Heart left ventricle (tissue), 16 donors: ENCODE results near the gene SORBS1. TPM values are rescaled to one million over a fixed set of nuclear protein-coding genes. Genes with fewer than 3 reads are reported as not detected.

Experiments used
- ATAC-seq, 4 donors: fragments of 200-7000 bp; cut with Tn5 transposase; one replicate each; pipeline ENCODE4 v1.9.1; 2020 to 2022; ENCODE audit warnings: moderate library complexity in 4 of 4, mild to moderate bottlenecking in 3 of 4, moderate number of reproducible peaks in 1 of 4
- DNase-seq, 5 donors: peaks; one replicate each; pipeline ENCODE4 v3.0.0-alpha.2; 2020
- H3K27ac ChIP-seq, 12 donors: fragments of 200-600 bp; sonication (generic) in 4 of 12; one replicate each; pipeline versions ENCODE4 v1.5.0 to v1.8.0; 2016 to 2022; ENCODE audit warnings: mild to moderate bottlenecking in 2 of 12
- H3K27me3 ChIP-seq, 9 donors: fragments of 200-600 bp; sonication (generic) in 2 of 9; one replicate each; pipeline versions ENCODE4 v1.5.1 to v1.8.0; 2016 to 2022; ENCODE audit warnings: mild to moderate bottlenecking in 3 of 9
- H3K36me3 ChIP-seq, 9 donors: fragments of 200-600 bp; sonication (generic) in 2 of 9; one replicate each; pipeline versions ENCODE4 v1.5.0 to v1.8.0; 2018 to 2022; ENCODE audit warnings: mild to moderate bottlenecking in 2 of 9
- H3K4me1 ChIP-seq, 12 donors: fragments of 200-600 bp; sonication (generic) in 4 of 12; one replicate each; pipeline versions ENCODE4 v1.5.0 to v1.8.0; 2016 to 2022; ENCODE audit warnings: mild to moderate bottlenecking in 3 of 12
- H3K4me3 ChIP-seq, 12 donors: fragments of 200-600 bp; sonication (generic) in 4 of 12; one replicate each; pipeline versions ENCODE4 v1.5.0 to v1.8.0; 2017 to 2022; ENCODE audit warnings: mild to moderate bottlenecking in 9 of 12, moderate library complexity in 4 of 12
- H3K9me3 ChIP-seq, 12 donors: fragments of 200-600 bp; sonication (generic) in 4 of 12; one replicate each; pipeline versions ENCODE4 v1.5.0 to v1.8.0; 2016 to 2022; ENCODE audit warnings: mild to moderate bottlenecking in 1 of 12
- POLR2A ChIP-seq, 2 donors: fragments of 450-650 bp; IDR thresholded peaks; one replicate each; pipeline ENCODE4 v1.6.1; 2017; ENCODE audit warnings: antibody characterized with exemption in 2 of 2, mild to moderate bottlenecking in 2 of 2, moderate library complexity in 2 of 2
- WGBS, 4 donors: extraction: QIAGEN DNeasy Blood & Tissue Kit in 2 of 4; methylation state at CpG; one replicate each; pipeline versions ENCODE4 v1.1.5 to v1.1.7; 2013 to 2018; 5-methylcytosine and 5-hydroxymethylcytosine counted together
- intact Hi-C, 10 donors: fragments of 100-400 bp; cut with DNase I; formaldehyde crosslinking; loops; one replicate each; pipeline versions ENCODE4 v1.11.1 to v1.14.2; 2022
- polyA plus RNA-seq, 2 donors: library from polyadenylated mRNA; stranded (reverse); fragments of 200-250 nt; gene quantifications; one replicate each; pipeline ENCODE4 v1.2.3, GENCODE V29; 2013
- total RNA-seq, 9 donors: library from RNA; depleted of rRNA in 2 of 9; stranded (reverse); fragments of >200 nt in 2 of 9; fragmentation: NEBNext Ultra II Directional in 3 of 9; extraction: Animal tissue kit (Norgen Biotek cat#: 25700) in 3 of 9; gene quantifications; one replicate each; pipeline versions ENCODE4 v1.1.0 to v1.2.4, GENCODE V29; 2016 to 2023
- TF ChIP-seq, protein P1 (sequence below), 12 donors: fragments of 200-600 bp; sonication (generic) in 4 of 12; IDR thresholded peaks; one replicate each; pipeline versions ENCODE4 v1.5.0 to v1.8.0; 2018 to 2022; ENCODE audit warnings: antibody characterized with exemption in 12 of 12, mild to moderate bottlenecking in 5 of 12
- donor health status: ischemic (EF 13 %, LVEDD 7.1; RV severe dilation, severe dysfunction).
- donor health status: healthy with polysubstance abuse.
- donor health status: DM: no; HTN: yes; CAD: no.
- donor health status: DM: no; HTN: no; CAD: no.
- donor health status: ischemic (EF 25% LVEDD 6.9; RV normal size, moderate dysfunction).
- donor health status: ischemic (EF 25% LVEDD 5.7; RV mildly dilated, moderate dysfunction).
- donor health status: healthy.
- donor health status: DM: yes; HTN: yes; CAD: no.
- donor health status: ischemic (EF 35%, LVEDD 5.7; RV mildly dilated, moderate dysfunction).
- donor health status: nonischemic (EF 11% LVEDD 7.7; RV severe dilation, severe dysfunction).
- donor health status: DM: yes; HTN: yes; CAD: no.
- donor health status: PGD.
- donor health status: ischemic (EF 29% LVEDD 5.4; RV normal size, mild dysfunction).
- donor health status: nonischemic (EF 23%, LVEDD 6.1; RV moderate dilation, normal function).

SORBS1 gene
- total and polyA plus RNA-seq, 11 donors = 355 to 1,440 (median 886) TPM

DNA sequence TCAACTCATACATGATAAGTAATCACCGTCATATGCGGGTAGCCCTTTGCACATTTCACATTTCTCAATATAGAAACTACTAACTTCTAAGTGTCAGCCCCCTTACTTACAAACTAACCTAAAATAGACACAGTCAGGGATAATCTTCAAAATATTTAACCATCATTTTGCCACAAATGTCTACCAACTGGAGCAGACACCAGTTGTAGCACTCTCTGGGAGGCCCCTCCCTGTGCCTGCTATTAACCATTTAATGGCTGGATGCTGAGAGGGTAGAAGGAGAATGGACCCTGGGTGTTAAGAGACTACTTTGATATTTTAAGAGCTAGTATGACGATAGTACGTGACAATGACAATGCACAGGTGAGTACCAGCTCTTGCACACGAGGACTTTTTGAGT, 116.4 kb downstream of the SORBS1 start:
- no peaks in the 10 kb centered on the region for H3K9me3 ChIP-seq
- no peak overlapping the region for H3K4me3 ChIP-seq
- WGBS, 4 donors = 36 to 52% (median 44%) methylated on average over 5 of the region's 5 CpGs
- no peaks in the 10 kb centered on the region for H3K27me3 ChIP-seq
- peaks cover 0 to 1% (median 0%) of the 10 kb centered on the region in 9 donors for H3K36me3 ChIP-seq
- no peak for DNase-seq
- peak overlapping the region; percentile 70 to 94 (median 86) for H3K27ac ChIP-seq
- peak; percentile 4 to 43 (median 22) for ATAC-seq
- peaks cover 3 to 97% (median 70%) of the 10 kb centered on the region in 12 donors for H3K4me1 ChIP-seq
- intact Hi-C loops = loop anchor here in 2 of 10 donors (5.0 kb wide), 2 partner anchors 113 to 118 kb away; partner anchors contain the start of gene SORBS1 (in 1 of the 2)
- TF ChIP-seq, protein P1, sequence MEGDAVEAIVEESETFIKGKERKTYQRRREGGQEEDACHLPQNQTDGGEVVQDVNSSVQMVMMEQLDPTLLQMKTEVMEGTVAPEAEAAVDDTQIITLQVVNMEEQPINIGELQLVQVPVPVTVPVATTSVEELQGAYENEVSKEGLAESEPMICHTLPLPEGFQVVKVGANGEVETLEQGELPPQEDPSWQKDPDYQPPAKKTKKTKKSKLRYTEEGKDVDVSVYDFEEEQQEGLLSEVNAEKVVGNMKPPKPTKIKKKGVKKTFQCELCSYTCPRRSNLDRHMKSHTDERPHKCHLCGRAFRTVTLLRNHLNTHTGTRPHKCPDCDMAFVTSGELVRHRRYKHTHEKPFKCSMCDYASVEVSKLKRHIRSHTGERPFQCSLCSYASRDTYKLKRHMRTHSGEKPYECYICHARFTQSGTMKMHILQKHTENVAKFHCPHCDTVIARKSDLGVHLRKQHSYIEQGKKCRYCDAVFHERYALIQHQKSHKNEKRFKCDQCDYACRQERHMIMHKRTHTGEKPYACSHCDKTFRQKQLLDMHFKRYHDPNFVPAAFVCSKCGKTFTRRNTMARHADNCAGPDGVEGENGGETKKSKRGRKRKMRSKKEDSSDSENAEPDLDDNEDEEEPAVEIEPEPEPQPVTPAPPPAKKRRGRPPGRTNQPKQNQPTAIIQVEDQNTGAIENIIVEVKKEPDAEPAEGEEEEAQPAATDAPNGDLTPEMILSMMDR (IDR thresholded peaks at IDR 0.05) = no peak
- no peak for TF ChIP-seq POLR2A (IDR thresholded peaks at IDR 0.05)

DNA sequence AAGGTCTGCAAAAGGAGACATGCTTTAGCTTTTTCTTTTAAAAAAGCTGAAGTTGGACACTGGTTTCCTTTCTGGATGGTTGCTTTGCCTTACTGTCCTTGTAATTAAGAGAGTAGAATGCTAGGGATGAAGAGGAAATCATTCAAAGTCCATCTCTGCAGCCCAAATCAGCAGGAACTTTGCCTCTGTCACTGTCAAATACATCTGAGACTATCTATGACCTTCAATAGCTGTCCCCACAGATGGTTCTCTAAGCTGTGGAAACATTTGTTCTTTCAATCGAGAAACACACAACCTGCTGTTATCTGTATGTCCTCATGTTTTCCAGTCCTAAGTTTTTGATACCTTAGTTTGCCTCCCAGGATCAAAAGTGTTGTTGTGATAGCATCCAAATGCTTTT, 117.5 kb downstream of the SORBS1 start:
- Histone ChIP-seq H3K9me3 (no peaks in the 10 kb centered on the region), H3K36me3 (peaks cover 0 to 8% (median 0%) of the 10 kb centered on the region in 9 donors), H3K4me3 (no peak overlapping the region), H3K27me3 (no peaks in the 10 kb centered on the region), H3K27ac (peak overlapping the region; percentile 43 to 94 (median 83)), H3K4me1 (peaks cover 5 to 98% (median 71%) of the 10 kb centered on the region in 12 donors)
- no peak for TF ChIP-seq POLR2A (IDR thresholded peaks at IDR 0.05)
- TF ChIP-seq, protein P1 (IDR thresholded peaks at IDR 0.05) = no peak
- intact Hi-C loops = loop anchor here in 1 of 10 donors (2.0 kb wide), 1 partner anchor 117 kb away; the partner anchor contains the start of gene SORBS1
- DNase-seq (no peak), ATAC-seq (peak in 1 of 4 donors; percentile 32)
- WGBS, 4 donors = 16 to 26% (median 18%) methylated on average over 1 of the region's 1 CpG

DNA sequence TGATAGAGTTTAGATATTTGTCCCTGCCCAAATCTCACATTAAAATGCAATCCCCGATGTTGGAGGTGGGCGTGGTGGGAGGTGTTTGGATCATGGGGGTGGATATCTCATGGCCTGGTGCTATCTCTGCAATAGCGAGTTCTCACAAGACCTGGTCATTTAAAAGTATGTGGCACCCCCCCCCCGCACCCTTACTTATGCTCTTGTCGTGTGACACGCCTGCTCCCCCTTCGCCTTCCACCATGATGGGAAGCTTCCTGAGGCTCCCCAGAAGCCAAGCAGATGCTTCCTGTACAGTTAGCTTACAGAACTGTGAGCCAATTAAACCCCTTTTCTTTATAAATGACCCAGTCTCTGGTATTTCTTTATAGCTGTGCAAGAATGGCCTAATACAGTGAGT, 118.8 kb downstream of the SORBS1 start:
- TF ChIP-seq, protein P1 (IDR thresholded peaks at IDR 0.05) = no peak
- no peak for TF ChIP-seq POLR2A (IDR thresholded peaks at IDR 0.05)
- Histone ChIP-seq H3K4me1 (peaks cover 16 to 98% (median 71%) of the 10 kb centered on the region in 12 donors), H3K9me3 (no peaks in the 10 kb centered on the region), H3K4me3 (no peak overlapping the region), H3K36me3 (peaks cover 0 to 10% (median under 1%) of the 10 kb centered on the region in 9 donors), H3K27me3 (no peaks in the 10 kb centered on the region), H3K27ac (peak overlapping the region in 9 of 12 donors; percentile 74 to 94 (median 87))
- DNase-seq = no peak
- intact Hi-C loops = loop anchor here in 1 of 10 donors (2.0 kb wide), 1 partner anchor 118 kb away; the partner anchor contains the start of gene SORBS1
- 81 to 92% (median 84%) methylated on average over 6 to 7 of the region's 7 CpGs for WGBS, 4 donors
- ATAC-seq = no peak

GRCh38 chr10:95441547-95441923, 119.6 kb downstream of the SORBS1 start:
- 91 to 94% (median 92%) methylated on average over 2 of the region's 2 CpGs for WGBS, 4 donors
- no peak for TF ChIP-seq POLR2A (IDR thresholded peaks at IDR 0.05)
- TF ChIP-seq, protein P1 (IDR thresholded peaks at IDR 0.05) = no peak
- Histone ChIP-seq H3K4me3 (no peak overlapping the region), H3K27me3 (no peaks in the 10 kb centered on the region), H3K27ac (peak overlapping the region; percentile 40 to 94 (median 82)), H3K4me1 (peaks cover 21 to 98% (median 69%) of the 10 kb centered on the region in 12 donors), H3K9me3 (no peaks in the 10 kb centered on the region), H3K36me3 (peaks cover 0 to 18% (median 4%) of the 10 kb centered on the region in 9 donors)
- ATAC-seq (no peak), DNase-seq (no peak)
- intact Hi-C loops = no loop called here
